ENCODE results near the gene NKD2. TPM values are rescaled to one million over a fixed set of nuclear protein-coding genes. Genes with fewer than 3 reads are reported as not detected.

NKD2 gene
- total RNA-seq, 2 experiments from 2014 or later, result 0.17 to 0.30 TPM

DNA sequence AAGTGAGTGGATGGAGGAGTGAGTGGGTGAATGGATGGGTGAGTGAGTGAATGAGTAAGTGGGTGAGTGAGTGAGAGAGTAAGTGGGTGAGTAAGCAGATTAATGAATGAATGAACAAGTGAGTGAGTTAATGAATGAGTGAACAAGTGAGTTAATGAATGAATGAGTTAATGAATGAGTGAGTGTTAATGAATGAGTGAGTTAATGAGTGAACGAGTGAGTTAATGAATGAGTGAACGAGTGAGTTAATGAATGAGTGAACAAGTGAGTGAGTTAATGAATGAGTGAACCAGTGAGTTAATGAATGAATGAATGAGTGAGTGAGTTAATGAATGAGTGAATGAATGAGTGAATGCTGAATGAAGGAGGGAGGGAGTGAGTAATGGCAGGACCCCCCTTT, 26.4 kb downstream of the NKD2 start:
- intact Hi-C loops (cut with DNase I, micrococcal nuclease), result no loop called here
- H3K27ac Mint-ChIP-seq, result no peak overlapping the region
- no peaks in the 10 kb centered on the region for H3K9me3 Mint-ChIP-seq
- Histone ChIP-seq H3K9me3 (ENCODE audit: control insufficient read depth in 1 of 2, insufficient read depth in 1 of 2, low read length in 2 of 2) (peaks cover 0 to 28% of the 10 kb centered on the region in 2 experiments), H3K27me3 (ENCODE audit: control insufficient read depth in 1 of 2, insufficient read depth in 2 of 2, low read length in 2 of 2) (no peaks in the 10 kb centered on the region), H3K4me1 (ENCODE audit: insufficient read depth, low read length) (no peaks in the 10 kb centered on the region), H3K36me3 (ENCODE audit: insufficient read depth, low read length) (no peaks in the 10 kb centered on the region), H3K27ac (ENCODE audit: low read depth in 1 of 2, low read length in 2 of 2) (no peak overlapping the region), H3K4me3 (ENCODE audit: low read length) (no peak overlapping the region)
- H3K27me3 Mint-ChIP-seq, result no peaks in the 10 kb centered on the region
- H3K4me1 Mint-ChIP-seq (ENCODE audit: low read depth), result no peaks in the 10 kb centered on the region
- H3K36me3 Mint-ChIP-seq (ENCODE audit: low read depth), result no peaks in the 10 kb centered on the region
- no peak overlapping the region for H3K4me3 Mint-ChIP-seq
- ChIA-PET POLR2A (no interaction called here), CTCF (no interaction called here)
- TF ChIP-seq, protein P1, sequence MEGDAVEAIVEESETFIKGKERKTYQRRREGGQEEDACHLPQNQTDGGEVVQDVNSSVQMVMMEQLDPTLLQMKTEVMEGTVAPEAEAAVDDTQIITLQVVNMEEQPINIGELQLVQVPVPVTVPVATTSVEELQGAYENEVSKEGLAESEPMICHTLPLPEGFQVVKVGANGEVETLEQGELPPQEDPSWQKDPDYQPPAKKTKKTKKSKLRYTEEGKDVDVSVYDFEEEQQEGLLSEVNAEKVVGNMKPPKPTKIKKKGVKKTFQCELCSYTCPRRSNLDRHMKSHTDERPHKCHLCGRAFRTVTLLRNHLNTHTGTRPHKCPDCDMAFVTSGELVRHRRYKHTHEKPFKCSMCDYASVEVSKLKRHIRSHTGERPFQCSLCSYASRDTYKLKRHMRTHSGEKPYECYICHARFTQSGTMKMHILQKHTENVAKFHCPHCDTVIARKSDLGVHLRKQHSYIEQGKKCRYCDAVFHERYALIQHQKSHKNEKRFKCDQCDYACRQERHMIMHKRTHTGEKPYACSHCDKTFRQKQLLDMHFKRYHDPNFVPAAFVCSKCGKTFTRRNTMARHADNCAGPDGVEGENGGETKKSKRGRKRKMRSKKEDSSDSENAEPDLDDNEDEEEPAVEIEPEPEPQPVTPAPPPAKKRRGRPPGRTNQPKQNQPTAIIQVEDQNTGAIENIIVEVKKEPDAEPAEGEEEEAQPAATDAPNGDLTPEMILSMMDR (IDR thresholded peaks at IDR 0.05), result no peak
- no peak for ATAC-seq (ENCODE audit: poor library complexity)
- no peak for DNase-seq

DNA sequence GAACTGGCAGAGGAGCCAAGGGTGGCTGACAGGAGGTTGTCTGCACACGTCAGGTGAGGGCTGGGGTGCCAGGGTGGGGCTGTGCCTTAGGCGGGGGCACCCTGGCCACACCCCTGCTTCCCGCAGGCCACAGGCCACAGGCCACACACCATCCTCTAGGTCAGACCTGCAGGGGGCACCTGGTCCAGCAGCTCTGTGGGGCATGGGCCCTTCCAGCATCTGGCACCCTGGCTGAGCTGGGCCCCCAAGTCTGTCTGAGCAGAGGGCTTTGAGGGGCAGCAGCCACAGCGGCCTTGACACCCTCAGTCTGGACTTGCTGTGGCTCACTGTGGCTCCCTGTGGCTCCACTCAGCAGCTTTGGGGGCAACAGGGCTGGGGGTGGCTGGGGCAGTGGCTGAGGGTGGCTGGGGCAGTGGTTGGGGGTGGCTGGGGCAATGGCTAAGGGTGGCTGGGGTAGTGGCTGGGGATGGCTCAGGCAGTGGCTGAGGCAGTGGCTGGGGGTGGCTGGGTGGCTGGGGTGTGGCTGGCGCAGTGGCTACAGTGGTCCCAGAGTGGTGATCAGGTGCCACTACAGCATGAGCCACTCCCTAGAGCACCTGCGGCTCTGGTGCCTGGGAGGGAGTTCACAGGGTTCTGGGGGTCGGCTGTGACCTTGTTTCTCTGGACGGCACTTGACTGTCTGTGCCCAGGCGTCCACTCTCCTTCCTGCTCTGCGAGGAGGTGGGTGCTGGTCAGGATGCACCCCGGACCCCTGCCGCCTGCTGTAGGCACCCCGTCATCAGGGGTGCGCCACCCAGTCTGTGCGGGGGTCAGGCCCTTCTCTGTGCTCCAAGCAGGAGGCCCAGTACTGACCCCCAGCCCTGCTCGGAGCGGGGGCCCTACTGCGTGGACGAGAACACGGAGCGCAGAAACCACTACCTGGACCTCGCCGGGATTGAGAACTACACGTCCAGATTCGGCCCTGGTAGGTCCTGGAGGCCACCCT, 27.1 kb downstream of the NKD2 start:
- POLR2A ChIA-PET, result no interaction called here
- no peaks in the 10 kb centered on the region for H3K4me1 Mint-ChIP-seq (ENCODE audit: low read depth)

DNA sequence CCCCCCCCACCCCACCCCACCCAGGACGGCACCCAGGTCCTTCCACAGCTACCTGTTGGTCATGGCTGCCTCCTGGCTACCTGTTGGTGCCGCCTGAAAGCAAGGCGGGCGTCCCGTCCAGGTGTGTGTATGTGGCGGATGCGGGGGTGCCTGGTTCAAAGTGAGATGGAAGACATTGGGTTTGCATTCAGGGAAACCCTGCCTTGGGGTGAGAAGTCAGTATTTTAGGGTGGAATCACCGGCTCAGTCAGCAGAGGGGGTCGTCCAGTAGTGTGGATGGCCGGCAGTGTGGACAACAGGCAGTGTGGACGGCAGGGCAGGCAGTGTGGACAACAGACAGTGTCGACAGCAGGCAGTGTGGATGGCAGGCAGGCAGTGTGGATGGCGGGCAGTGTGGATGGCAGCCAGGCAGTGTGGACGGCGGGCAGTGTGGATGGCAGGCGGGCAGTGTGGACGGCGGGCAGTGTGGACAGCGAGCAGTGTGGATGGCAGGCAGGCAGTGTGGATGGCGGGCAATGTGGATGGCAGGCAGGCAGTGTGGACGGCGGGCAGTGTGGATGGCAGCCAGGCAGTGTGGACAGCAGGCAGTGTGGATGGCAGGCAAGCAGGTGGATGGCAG, 28.0 kb downstream of the NKD2 start:
- no peak overlapping the region for H3K4me3 Mint-ChIP-seq
- Histone ChIP-seq H3K27ac (ENCODE audit: low read depth in 1 of 2, low read length in 2 of 2) (no peak overlapping the region), H3K36me3 (ENCODE audit: insufficient read depth, low read length) (no peaks in the 10 kb centered on the region), H3K27me3 (ENCODE audit: control insufficient read depth in 1 of 2, insufficient read depth in 2 of 2, low read length in 2 of 2) (no peaks in the 10 kb centered on the region), H3K4me3 (ENCODE audit: low read length) (no peak overlapping the region), H3K9me3 (ENCODE audit: control insufficient read depth in 1 of 2, insufficient read depth in 1 of 2, low read length in 2 of 2) (peaks cover 0 to 22% of the 10 kb centered on the region in 2 experiments), H3K4me1 (ENCODE audit: insufficient read depth, low read length) (no peaks in the 10 kb centered on the region)
- ChIA-PET POLR2A (no interaction called here), CTCF (no interaction called here)
- no peak for ATAC-seq (ENCODE audit: poor library complexity)
- intact Hi-C loops (cut with DNase I, micrococcal nuclease), result no loop called here
- H3K27ac Mint-ChIP-seq, result no peak overlapping the region
- H3K4me1 Mint-ChIP-seq (ENCODE audit: low read depth), result no peaks in the 10 kb centered on the region
- TF ChIP-seq, protein P1 (IDR thresholded peaks at IDR 0.05), result no peak
- no peak for DNase-seq
- H3K36me3 Mint-ChIP-seq (ENCODE audit: low read depth), result no peaks in the 10 kb centered on the region
- H3K27me3 Mint-ChIP-seq, result no peaks in the 10 kb centered on the region
- no peaks in the 10 kb centered on the region for H3K9me3 Mint-ChIP-seq

More for the DNA sequence above, 27.1 kb downstream of the NKD2 start:
- H3K27ac ChIP-seq (ENCODE audit: low read depth in 1 of 2, low read length in 2 of 2), result no peak overlapping the region
- CTCF ChIA-PET, result no interaction called here
- no peak overlapping the region for H3K4me3 ChIP-seq (ENCODE audit: low read length)
- DNase-seq (peak in 1 of 14 experiments; percentile 4), ATAC-seq (ENCODE audit: poor library complexity) (no peak)
- H3K36me3 Mint-ChIP-seq (ENCODE audit: low read depth), result no peaks in the 10 kb centered on the region
- no peak overlapping the region for H3K27ac Mint-ChIP-seq
- intact Hi-C loops (cut with DNase I, micrococcal nuclease), result no loop called here
- peaks cover 0 to 24% of the 10 kb centered on the region in 2 experiments for H3K9me3 ChIP-seq (ENCODE audit: control insufficient read depth in 1 of 2, insufficient read depth in 1 of 2, low read length in 2 of 2)
- no peaks in the 10 kb centered on the region for H3K27me3 ChIP-seq (ENCODE audit: control insufficient read depth in 1 of 2, insufficient read depth in 2 of 2, low read length in 2 of 2)
- H3K27me3 Mint-ChIP-seq, result no peaks in the 10 kb centered on the region
- TF ChIP-seq, protein P1 (IDR thresholded peaks at IDR 0.05), result no peak
- no peak overlapping the region for H3K4me3 Mint-ChIP-seq
- H3K36me3 ChIP-seq (ENCODE audit: insufficient read depth, low read length), result no peaks in the 10 kb centered on the region
- no peaks in the 10 kb centered on the region for H3K4me1 ChIP-seq (ENCODE audit: insufficient read depth, low read length)
- no peaks in the 10 kb centered on the region for H3K9me3 Mint-ChIP-seq

Data from CD4-positive, alpha-beta T cell (primary cell).